Effector memory CD8-positive, alpha-beta T cell (primary cell): ENCODE measurements around the gene MGMT.
A peak's percentile ranks its signal among the peaks of the same experiment; 100 is the strongest.

Experiments
- ATAC-seq: fragments of 150-1000 bp; cut with Tn5 transposase; replicated peaks from 2 replicates; pipeline ENCODE4 v1.10.0; 2021; ENCODE audit warnings: mild to moderate bottlenecking, moderate library complexity
- DNase-seq, 3 experiments: peaks; one replicate each; pipeline ENCODE4 v3.0.0; 2021
- H3K27ac Mint-ChIP-seq, 2 donors: one replicate each; pipeline ENCODE4 v1.8.0; 2022; ENCODE audit warnings: mild to moderate bottlenecking in 2 of 2, mixed read lengths in 2 of 2, moderate library complexity in 2 of 2
- H3K27me3 Mint-ChIP-seq, 2 donors: one replicate each; pipeline ENCODE4 v1.8.0; 2022; ENCODE audit warnings: mixed read lengths in 2 of 2
- H3K36me3 Mint-ChIP-seq: one replicate; pipeline ENCODE4 v1.8.0; 2022; ENCODE audit warnings: mild to moderate bottlenecking, moderate library complexity, mixed read lengths; ENCODE audit not compliant: insufficient read depth
- H3K4me1 Mint-ChIP-seq, 2 donors: one replicate each; pipeline ENCODE4 v1.8.0; 2022; ENCODE audit warnings: low read depth in 2 of 2, mixed read lengths in 2 of 2
- H3K4me3 Mint-ChIP-seq, 2 donors: one replicate each; pipeline ENCODE4 v1.8.0; 2022; ENCODE audit warnings: mild to moderate bottlenecking in 2 of 2, mixed read lengths in 2 of 2, moderate library complexity in 2 of 2
- H3K9me3 Mint-ChIP-seq, 2 donors: one replicate each; pipeline ENCODE4 v1.8.0; 2022; ENCODE audit warnings: mixed read lengths in 2 of 2

The MGMT gene

DNA sequence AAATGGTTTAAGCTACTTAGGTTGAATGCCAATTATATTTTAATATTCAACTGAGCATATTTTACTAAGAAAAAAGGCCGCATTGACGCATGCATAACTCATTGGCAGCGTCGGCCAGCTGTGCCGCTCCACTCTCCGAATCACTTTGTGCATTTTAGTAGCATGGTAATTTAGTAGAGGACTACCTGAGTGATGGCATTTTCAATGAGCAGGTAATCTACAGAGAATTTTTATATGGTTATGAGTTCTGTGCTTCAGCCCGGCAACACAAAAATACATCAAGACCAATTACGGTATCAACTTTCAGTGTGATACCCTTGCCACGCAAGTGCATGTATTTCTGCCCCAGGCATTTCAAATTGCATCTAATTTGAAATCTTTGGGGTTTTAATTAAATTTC lies 249.8 kb downstream of the MGMT start:
- H3K4me3 Mint-ChIP-seq: no peak overlapping the region
- H3K36me3 Mint-ChIP-seq: no peaks in the 10 kb centered on the region
- ATAC-seq (no peak), DNase-seq (no peak)
- no peaks in the 10 kb centered on the region for H3K4me1 Mint-ChIP-seq
- H3K9me3 Mint-ChIP-seq: peaks cover 3 to 12% of the 10 kb centered on the region in 2 donors
- H3K27me3 Mint-ChIP-seq: no peaks in the 10 kb centered on the region
- no peak overlapping the region for H3K27ac Mint-ChIP-seq

DNA sequence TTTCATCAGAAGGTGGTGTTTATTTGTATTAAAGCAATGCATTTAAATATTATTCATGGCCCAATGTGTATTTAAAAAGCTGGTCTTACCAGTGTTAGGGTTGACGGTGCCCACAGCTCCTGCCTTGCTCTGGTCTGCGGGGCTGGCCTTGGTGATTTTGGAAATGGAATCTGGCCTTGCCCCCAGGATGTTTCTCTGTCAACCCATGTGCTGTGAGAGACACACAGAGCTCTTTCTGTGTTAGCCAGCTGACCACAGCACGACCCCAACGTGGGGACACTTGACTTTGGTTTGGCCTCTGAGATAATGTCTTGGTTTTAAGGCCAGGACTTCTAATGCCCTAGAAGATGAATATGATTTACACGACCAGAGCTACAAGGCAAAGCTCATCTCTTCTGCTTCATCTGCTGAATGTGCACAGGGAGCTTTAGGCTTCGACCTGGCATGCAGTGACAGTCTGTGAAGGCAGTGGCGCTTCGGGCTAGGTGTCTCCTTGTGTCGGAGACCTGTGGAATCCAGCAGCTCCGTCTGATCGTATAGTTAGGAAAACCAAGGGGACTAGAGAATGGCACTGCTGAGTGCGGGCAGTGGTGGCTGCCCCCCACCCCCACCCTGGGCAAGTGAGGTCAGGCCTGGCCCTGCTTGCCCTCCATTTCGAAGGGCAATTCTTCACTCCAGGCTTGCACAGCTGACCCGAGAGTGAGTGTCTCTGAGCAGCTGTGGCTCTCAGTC lies 250.9 kb downstream of the MGMT start:
- no peaks in the 10 kb centered on the region for H3K36me3 Mint-ChIP-seq

DNA sequence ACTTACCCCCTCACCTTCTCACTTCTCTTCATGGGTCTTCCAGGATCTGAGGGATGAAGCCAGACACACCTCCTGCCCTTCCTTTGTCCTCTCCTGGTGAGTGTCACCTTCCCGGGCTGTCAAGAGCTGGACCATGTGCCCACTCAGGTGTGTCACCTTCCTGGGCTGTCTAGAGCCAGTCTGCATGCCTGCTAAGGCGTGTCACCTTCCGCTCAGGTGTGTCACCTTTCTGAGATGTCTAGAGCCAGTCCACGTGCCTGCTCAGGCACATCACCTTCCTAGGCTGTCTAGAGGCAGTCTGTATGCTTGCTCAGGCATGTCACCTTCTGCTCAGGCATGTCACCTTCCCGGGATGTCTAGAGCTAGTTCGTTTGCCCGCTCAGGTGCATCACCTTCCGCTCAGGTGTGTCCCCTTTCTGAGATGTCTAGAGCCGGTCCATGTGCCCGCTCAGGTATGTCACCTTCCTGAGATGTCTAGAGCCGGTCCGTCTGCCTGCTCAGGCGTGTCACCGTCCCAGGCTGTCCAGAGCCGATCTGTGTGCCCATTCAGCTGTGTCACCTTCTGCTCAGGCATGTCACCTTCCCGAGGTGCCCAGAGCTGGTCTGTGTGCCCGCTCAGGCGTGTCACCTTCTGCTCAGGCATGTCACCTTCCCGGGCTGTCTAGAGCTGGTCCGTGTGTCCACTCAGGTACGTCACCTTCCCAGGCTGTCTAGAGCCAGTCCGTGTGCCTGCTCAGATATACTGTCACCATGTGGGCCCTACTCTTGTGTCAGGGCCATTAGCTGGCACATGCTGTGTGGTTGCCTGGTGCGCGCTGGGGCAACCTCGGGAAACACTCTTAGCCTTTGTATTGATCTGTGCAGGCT lies 251.7 kb downstream of the MGMT start:
- no peak for DNase-seq
- Mint-ChIP-seq H3K4me3 (no peak overlapping the region), H3K36me3 (no peaks in the 10 kb centered on the region), H3K27me3 (no peaks in the 10 kb centered on the region), H3K4me1 (no peaks in the 10 kb centered on the region), H3K27ac (no peak overlapping the region), H3K9me3 (peaks cover 3 to 12% of the 10 kb centered on the region in 2 donors)
- ATAC-seq: no peak

More for the DNA sequence above, 250.9 kb downstream of the MGMT start:
- no peaks in the 10 kb centered on the region for H3K27me3 Mint-ChIP-seq
- no peak overlapping the region for H3K27ac Mint-ChIP-seq
- H3K4me1 Mint-ChIP-seq: no peaks in the 10 kb centered on the region
- H3K9me3 Mint-ChIP-seq: peaks cover 3 to 12% of the 10 kb centered on the region in 2 donors
- DNase-seq: no peak
- no peak overlapping the region for H3K4me3 Mint-ChIP-seq
- no peak for ATAC-seq

DNA sequence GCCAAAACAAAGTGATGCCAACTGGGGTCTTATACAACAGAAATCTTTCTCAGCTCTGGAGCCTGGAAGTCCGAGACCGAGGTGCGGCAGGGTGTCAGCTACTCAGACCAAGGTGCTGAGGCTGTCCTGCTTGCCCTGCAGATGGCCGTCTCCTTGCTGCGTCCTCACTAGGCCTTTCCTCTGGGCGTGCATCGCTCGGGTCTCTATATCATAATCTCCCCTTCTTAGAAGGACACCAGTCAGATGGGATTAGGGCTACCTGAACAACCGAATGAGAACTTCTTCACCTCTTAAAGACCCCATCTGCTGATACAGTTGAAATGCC lies 252.3 kb downstream of the MGMT start:
- H3K36me3 Mint-ChIP-seq: no peaks in the 10 kb centered on the region
- H3K27ac Mint-ChIP-seq: no peak overlapping the region

DNA sequence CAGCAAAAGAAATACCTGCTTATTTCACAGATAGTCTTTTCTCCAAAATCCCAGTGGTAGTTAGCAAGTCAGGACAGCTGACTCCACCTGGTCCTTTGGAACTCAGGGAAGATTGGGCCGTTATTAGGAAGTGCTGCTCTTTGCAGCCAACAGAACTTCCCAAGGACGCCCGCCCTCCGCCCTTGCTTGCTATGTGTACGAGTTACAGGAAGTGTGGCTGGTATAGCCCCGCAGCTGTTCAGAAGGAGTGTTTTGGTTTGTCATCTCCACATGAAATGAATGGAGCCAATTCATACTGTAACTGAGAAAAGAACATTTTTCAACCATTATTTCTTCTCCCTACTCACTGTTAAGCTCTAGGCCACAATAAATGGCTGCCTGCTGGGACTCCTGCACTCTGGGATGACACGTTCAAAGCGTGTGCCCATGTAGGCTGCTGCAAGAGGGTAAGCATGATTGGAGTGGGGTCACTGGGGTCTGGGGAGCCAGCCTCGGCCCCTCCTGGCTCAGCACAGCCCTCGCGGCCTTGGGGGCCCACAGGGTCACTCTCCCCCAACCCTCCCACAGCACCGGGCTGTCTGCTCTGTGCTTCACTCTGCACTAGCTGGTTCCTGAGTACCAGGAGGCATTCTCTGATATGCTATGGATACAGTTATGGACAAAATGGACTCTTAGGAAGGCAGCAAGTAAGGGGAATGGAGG lies 253.0 kb downstream of the MGMT start:
- peaks cover 3 to 12% of the 10 kb centered on the region in 2 donors for H3K9me3 Mint-ChIP-seq
- no peaks in the 10 kb centered on the region for H3K27me3 Mint-ChIP-seq
- no peak overlapping the region for H3K27ac Mint-ChIP-seq
- H3K4me3 Mint-ChIP-seq: no peak overlapping the region
- ATAC-seq: no peak
- no peaks in the 10 kb centered on the region for H3K36me3 Mint-ChIP-seq
- DNase-seq: no peak
- no peaks in the 10 kb centered on the region for H3K4me1 Mint-ChIP-seq

More for the DNA sequence above, 252.3 kb downstream of the MGMT start:
- Mint-ChIP-seq H3K27me3 (no peaks in the 10 kb centered on the region), H3K9me3 (peaks cover 3 to 12% of the 10 kb centered on the region in 2 donors), H3K4me3 (no peak overlapping the region), H3K4me1 (no peaks in the 10 kb centered on the region)
- DNase-seq: no peak
- no peak for ATAC-seq

DNA sequence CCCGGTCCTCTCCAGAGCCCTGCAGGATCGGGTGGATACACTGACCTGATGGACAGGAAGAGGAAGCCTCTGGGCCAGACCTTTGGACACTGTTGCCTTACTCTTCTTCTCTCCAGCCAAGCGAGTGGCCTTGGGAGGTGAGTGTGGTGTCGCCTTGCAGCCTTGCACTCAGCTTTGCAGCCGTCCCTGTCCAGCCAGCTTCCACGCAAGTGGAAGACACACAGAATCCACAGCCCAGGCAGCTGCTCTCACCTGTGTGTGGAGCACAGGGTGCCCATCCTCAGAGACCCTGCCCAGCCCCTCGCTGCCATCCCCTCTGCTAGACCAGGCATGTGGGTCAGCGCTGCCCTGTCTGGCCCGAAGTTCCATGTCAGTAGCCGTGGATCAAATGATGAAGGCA lies 258.0 kb downstream of the MGMT start:
- ATAC-seq (no peak), DNase-seq (no peak)
- peaks cover 3 to 7% of the 10 kb centered on the region in 2 donors for H3K9me3 Mint-ChIP-seq
- H3K27me3 Mint-ChIP-seq: no peaks in the 10 kb centered on the region
- H3K4me3 Mint-ChIP-seq: no peak overlapping the region
- no peak overlapping the region for H3K27ac Mint-ChIP-seq
- H3K36me3 Mint-ChIP-seq: peaks cover 3% of the 10 kb centered on the region
- H3K4me1 Mint-ChIP-seq: peaks cover 0 to 4% of the 10 kb centered on the region in 2 donors

DNA sequence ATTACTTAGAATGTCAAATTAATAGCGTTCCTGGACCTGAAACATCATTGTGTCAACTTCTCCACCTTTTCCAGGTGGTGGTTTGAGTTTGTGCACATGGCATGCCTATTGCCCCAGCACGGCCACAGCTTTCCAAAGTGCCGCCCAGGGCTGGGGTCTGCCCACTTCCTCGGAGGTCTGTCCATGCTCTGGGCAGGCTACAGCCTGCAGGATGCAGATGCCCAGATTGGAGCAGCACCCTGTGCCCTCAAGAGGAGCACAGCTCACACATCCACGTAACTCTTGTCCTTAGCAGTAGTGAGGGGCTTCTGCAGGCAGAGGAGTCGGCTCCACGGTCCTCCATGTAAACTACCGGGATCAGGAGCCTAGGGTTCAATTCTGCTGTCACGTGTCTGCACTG lies 258.4 kb downstream of the MGMT start:
- H3K27ac Mint-ChIP-seq: no peak overlapping the region
- no peaks in the 10 kb centered on the region for H3K27me3 Mint-ChIP-seq

DNA sequence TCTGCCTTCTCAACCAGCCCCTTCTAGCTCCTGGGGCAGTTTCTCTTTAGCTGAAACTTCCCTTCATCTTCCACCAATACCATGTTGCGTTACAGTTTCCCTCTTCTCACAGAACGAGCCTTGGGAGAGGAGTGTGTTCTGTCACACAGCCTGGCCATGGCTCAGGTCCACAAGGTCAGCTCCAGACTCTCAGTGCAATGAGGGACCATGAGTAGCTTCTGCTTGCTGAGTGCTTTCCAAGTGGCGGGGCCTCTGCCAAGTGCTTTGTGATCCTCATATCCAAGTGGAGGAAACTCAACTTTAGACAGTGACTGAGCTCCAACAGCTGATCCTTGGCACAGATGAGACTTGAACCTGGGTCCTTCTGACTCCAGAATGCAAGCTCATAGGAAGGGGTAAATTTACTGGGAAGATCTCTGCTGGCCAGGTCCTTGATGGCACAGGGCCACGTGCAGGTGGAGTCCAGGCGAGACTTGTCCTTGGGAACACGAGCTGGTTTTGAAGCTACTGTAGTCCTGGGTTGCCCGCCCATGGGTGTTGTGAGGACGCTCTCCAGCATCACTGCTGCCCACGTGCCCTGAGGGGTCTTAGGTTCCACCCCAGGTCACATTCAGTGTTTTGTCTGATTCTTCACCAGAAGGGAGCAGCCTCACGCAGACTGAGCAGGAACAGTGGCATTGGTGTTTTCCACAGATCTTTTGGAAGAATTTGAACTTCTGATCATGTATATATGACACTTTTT lies 259.0 kb downstream of the MGMT start:
- no peaks in the 10 kb centered on the region for H3K27me3 Mint-ChIP-seq
- DNase-seq (no peak), ATAC-seq (no peak)
- peaks cover under 1 to 7% of the 10 kb centered on the region in 2 donors for H3K9me3 Mint-ChIP-seq
- H3K4me1 Mint-ChIP-seq: peaks cover 0 to 4% of the 10 kb centered on the region in 2 donors
- H3K4me3 Mint-ChIP-seq: no peak overlapping the region
- no peak overlapping the region for H3K27ac Mint-ChIP-seq
- H3K36me3 Mint-ChIP-seq: peaks cover 3% of the 10 kb centered on the region

More for the DNA sequence above, 258.4 kb downstream of the MGMT start:
- ATAC-seq (no peak), DNase-seq (no peak)
- peaks cover 0 to 4% of the 10 kb centered on the region in 2 donors for H3K4me1 Mint-ChIP-seq
- H3K4me3 Mint-ChIP-seq: no peak overlapping the region
- peaks cover 3 to 7% of the 10 kb centered on the region in 2 donors for H3K9me3 Mint-ChIP-seq
- H3K36me3 Mint-ChIP-seq: peaks cover 3% of the 10 kb centered on the region

DNA sequence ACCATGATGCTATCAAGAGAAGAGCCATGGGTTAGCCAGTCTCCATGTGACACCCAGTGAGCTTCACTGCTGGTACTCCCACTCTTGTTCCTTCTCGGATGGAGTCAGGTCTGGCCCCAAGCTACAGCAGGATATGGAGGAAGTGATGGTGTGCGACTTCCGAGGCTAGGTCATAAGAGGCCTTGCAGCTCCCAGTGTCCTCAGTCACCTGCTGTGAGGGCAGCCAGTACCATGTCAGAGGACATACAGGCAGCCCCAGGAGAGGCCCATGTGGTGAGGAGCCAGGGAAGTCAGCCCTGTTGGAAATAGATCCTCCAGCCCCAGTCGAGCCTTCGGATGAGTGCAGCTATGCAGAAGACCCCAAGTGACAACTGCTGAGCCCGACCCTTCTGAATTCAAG lies 260.0 kb downstream of the MGMT start:
- H3K36me3 Mint-ChIP-seq: peaks cover 3% of the 10 kb centered on the region
- DNase-seq: no peak
- H3K27ac Mint-ChIP-seq: peak overlapping the region in 1 of 2 donors; percentile 17
- no peak overlapping the region for H3K4me3 Mint-ChIP-seq
- H3K27me3 Mint-ChIP-seq: no peaks in the 10 kb centered on the region
- no peak for ATAC-seq
- peaks cover 0 to 4% of the 10 kb centered on the region in 2 donors for H3K4me1 Mint-ChIP-seq
- peaks cover 0 to 7% of the 10 kb centered on the region in 2 donors for H3K9me3 Mint-ChIP-seq

DNA sequence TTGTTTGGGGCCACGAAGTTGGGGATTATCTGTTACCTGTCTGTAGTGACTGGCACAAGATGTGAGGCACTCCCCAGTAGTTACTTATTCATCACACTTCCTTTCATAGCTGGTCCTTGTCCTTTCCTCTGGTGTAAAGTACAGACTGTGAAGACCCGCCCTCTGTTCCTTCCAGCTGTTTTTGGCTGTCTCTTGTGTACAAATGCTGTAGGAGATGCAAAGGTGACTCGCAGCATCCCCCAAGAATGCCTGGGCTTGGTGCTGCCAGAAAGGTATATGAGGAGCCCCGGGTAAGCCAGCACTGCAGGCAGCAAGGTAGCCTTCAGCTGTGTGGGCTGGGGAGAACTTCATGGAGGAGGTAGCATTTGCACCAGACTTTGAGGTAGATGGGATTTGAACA lies 260.5 kb downstream of the MGMT start:
- Mint-ChIP-seq H3K27ac (peak overlapping the region in 1 of 2 donors; percentile 17), H3K4me3 (no peak overlapping the region), H3K9me3 (peaks cover 0 to 7% of the 10 kb centered on the region in 2 donors), H3K4me1 (peaks cover 0 to 4% of the 10 kb centered on the region in 2 donors), H3K36me3 (peaks cover 3% of the 10 kb centered on the region), H3K27me3 (no peaks in the 10 kb centered on the region)
- ATAC-seq (no peak), DNase-seq (no peak)

DNA sequence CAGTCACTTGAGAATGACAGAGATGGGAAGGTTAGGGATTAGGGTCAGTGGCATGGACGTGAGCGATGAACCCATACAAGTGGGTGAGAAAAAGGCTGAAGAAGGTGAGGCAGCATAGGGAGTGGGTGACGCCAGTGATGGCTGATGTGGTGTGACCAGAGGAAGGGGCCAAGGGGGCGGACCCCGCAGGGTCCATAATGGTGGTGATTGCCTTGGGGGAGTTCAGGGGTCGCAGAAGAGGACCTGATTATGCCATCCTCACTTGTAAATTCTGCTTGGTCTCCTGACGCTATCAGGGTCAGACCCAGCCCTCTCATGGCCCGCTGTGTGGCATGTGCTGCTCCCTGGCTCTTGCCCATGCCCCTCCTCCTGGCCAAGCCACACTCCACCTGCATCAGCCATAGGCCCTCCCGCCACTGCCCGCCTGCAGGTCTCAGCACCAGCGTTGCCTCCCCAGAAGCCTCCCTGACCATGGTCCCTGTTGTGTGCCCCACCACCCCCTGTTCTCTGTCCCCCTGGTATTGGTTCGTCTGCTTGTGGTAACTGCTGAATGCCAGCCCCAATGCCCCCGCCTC lies 261.3 kb downstream of the MGMT start:
- Mint-ChIP-seq H3K9me3 (peaks cover 0 to 7% of the 10 kb centered on the region in 2 donors), H3K4me1 (peaks cover 0 to 4% of the 10 kb centered on the region in 2 donors), H3K4me3 (no peak overlapping the region), H3K27me3 (no peaks in the 10 kb centered on the region), H3K27ac (no peak overlapping the region), H3K36me3 (peaks cover 3% of the 10 kb centered on the region)
- DNase-seq (no peak), ATAC-seq (no peak)

DNA sequence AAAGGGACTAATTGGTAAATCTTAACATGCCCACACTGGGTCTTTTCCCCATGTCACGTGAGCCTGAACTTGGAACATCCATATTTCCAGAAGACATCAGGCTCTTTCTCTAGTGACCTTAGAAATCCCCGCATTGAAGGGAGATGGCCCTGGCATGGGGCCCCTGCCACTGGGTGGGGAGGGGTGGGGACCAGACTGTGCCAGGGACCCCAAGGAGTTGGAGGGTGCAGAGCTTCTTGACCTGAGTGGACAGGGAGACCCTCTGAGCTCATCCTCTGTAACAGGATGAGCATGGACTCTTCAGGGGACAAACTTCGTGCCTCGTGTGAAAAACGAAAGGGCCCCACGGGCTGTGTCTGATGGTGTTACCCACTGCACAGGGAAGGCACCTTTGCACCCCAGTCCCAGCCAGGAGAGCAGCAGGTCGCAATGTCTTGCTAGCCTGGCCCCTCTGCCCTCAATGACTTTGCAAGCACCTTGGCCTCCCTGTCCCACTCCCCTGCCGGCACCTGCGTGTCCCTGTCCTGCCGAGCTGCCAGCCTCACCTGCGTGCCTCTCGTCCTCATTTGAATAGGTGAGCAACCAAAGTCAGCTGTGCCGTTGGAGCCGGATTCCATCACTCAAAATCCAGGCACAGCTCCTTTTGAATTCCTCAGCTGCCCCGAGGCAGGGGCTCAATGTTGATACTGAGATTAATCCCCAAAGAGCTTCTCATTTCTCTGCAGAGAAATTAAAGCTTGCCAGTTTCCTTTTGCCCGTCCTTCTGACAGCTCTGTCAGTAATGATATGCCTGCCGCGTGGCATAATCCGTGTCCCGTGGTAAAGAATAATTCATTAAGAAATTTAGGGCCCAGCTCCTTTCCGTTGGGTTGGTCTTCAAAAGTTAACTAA lies 262.1 kb downstream of the MGMT start:
- Mint-ChIP-seq H3K27me3 (no peaks in the 10 kb centered on the region), H3K9me3 (peaks cover 0 to 7% of the 10 kb centered on the region in 2 donors), H3K4me1 (peaks cover 0 to 4% of the 10 kb centered on the region in 2 donors), H3K36me3 (peaks cover 3% of the 10 kb centered on the region), H3K27ac (no peak overlapping the region), H3K4me3 (no peak overlapping the region)
- ATAC-seq: no peak
- DNase-seq: no peak
